Cerebellar nuclear complex (tissue), 1 donor: Measurements from ENCODE around the gene IFNK.

ENCODE experiments used
- DNase-seq, 2 experiments: peaks; one replicate each; lab custom pipeline; 2025; lab: John Stamatoyannopoulos, UW

Gene IFNK

DNA sequence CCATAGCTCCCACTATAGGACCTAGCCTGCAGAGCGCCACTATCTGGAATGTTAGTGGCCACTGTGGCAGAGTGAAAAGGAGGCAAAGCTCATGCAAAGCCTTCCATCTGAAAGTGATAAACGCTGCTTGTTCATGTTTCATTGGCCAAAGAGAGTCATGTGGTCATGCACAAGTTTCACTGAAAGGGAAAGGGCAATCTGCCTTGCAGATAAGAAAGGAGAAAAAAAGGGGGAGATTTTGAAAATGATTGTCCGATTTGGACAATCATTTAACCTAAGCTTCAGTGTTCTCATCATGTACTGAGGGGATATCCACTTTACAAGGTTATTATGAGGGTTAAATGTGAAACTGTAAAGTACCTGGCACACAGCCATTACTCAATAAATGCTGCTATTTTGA, 14.6 kb downstream of the IFNK start:
- DNase-seq = no peak

DNA sequence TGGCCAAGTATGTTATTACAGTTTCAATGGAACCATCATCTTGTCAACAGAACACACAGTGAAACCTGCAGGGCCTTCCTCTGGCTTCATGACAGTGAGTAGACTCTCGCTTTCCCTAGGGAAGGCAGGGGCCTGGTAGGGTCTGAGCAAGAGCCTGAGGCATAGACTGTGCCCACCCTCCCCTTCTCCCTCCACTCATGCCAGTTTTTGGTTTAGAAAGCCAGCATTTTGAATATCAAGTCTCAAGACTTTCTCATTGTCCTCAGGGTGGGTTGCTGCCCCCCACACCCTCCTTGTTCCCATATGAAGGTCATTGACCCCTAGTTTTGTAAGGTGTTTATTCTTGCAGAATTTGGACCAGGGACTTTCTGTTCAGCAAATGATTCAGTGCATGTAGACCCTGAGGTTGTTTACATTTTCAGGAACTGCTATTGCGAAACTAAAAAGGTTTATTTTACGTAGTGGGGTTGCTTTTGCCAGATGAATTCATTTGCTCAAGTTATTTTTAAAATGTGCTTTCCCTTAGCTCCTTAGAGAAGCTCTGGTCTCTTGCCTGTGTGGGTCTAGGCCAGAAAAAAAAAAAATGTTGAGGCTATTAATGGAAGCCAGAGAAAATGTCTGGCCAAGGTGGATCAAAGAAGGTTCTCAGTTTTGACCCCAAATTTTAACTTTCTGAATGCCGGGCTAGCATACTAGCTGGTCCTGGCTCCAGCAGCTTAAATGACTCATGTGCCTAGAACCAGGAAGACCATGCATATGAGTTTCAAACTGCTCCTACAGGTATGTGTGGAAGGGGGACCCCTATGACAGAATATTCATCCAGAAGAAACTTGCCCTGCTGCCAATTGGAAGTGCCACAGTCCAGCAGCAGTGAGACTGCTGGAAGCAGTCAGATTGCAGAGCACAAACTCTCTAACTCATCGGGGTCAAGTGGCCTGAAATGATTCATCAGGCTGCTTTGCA, 15.7 kb downstream of the IFNK start:
- no peak for DNase-seq

GRCh38 chr9:27540502-27540901, 16.4 kb downstream of the IFNK start:
- no peak for DNase-seq

DNA sequence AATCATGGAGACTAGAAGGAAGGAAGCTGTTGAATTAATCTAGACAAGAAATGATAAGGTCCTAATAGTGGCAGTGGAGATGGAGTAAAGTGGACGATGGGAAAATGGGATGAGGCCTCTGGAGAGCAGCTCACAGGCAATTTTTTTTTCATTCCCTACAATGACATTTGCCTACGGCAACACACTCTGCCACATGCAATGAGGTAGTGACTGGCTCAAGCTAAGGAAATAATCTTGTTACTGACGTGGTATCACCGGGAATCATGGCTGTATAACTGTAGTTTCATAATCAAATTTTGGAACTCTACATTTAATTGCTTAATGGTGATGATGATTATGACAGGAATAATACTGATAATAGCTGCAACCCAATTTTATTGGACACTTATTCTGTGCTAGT, 17.6 kb downstream of the IFNK start:
- DNase-seq = no peak

GRCh38 chr9:27542508-27542907, 18.4 kb downstream of the IFNK start:
- no peak for DNase-seq

DNA sequence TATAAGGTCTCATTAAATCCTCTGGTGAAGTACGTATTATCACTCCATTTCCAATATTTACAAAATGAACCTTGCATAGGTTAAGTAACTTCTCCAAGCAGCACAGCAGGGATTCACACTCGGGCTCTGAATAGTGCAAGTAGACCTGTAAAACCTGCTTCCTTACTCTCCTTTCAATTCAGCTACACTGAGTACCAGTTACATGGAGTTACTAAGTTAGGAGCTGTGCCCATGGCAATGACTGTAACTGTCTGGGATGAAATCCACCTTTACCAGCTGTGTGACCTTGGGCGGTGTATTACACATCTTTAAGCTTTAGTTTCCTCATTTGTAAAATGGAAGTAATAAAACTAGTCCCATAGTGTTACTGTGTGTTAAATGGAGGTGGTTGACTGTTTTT, 21.4 kb downstream of the IFNK start:
- no peak for DNase-seq

DNA sequence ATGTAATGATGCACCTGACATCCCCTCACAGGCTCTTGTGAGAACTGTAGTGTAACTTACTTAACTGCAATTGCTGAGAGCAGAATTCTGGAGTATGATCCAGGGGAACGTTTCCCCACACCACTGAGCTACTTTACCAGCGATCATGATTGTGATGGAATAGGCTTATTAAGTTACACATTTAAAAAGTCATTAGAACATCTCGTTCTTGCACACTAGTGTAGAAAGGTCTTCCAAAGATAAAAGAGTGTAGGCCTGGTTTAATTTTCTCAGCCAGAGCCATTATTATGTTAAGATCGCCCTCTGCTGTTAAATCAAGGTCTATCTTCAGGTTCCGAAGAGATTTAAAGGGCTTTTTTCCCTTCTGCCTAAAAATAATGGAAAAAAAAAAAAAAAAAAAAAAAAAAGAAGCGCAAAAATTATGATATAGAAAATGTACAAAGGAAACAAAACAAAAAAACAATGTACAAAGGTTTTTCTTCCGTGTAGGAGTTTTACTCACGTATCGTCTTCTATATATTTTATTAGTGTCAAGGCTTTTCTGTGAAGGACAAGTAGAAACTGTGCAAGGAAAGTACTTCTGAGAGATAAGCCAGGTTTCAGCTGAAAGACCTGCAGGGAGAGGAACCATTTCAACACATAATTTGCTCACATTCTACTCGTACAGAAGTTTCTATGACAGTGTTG, 24.1 kb downstream of the IFNK start:
- no peak for DNase-seq

DNA sequence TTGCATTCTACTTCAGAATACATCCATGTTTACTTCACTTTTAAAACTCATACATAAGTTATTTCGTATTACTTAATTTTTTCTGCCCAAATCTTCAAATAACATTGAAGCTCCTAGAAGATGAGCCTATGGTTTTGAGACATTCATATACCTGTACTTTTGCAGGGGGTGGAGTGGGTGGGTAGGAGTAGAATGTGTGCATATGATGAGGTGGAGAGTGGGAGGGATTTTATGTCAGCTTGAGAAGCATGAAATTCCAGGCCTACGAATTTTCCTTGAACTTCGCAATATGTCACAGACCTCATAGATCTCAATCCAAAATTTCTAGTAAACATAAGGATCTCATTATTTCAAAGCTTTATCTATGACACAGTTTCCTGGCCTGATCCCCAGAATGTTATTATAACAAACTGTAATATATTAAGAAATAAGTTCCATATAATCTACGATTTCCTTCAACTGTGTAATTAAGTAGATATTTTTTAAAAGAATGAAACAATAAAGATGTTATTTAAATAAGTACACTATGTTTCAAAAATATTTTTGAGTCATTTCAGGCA, 25.2 kb downstream of the IFNK start:
- DNase-seq = no peak

DNA sequence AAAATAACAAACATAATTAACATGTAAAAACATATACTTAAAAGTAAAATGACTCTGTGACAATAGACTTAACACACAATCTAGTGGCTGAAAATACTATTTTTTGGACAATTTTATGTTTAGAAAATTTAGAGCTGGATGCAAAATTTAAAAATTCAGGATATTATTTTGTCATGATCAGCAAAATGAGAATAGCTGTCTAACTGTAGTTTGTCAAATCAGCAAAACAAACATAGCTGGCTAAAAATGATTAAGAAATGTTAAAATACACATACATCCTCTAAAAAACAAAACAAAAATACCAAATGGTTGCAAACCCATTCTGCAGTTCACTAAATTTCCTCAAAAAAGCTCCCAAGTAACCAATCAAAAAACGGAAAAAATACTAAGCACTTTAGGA, 30.6 kb downstream of the IFNK start:
- no peak for DNase-seq

DNA sequence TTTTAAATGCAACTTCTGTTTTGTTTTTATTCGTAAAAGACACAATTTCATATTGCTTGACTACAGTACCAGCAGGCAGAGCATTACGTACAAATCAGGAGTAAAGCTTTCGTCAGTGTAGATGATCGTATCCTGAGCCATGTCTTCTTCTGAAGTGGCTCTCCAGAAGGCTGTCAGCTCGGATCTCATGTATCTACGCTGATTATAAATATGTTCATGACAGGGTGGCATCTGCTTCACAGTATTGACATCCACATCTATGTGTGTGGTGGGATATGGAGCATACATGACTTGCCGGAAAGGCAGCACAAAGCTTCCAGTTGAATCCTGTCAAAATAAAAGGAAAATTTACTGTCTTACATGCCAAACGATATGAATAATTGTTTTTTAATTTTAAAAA, 32.4 kb downstream of the IFNK start:
- no peak for DNase-seq

GRCh38 chr9:27558307-27558706, 34.2 kb downstream of the IFNK start:
- DNase-seq = no peak

DNA sequence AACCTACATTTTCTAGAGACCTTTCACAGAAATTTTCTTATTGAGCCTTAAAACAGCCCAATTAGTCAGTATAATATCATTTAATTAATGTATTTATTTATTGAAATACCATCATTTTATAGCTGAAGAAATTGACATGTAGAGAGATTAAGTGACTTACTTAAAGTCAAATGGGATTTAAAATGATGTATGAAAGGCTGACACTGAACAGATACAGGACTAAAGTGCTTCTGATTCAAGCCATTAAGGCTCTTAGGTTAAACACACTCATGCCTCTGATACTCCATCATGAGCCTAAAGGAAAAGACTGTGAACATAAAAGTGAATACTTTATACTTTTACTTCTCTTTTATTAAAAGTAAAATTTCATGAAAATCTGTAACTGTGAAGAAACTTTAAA, 36.4 kb downstream of the IFNK start:
- no peak for DNase-seq

DNA sequence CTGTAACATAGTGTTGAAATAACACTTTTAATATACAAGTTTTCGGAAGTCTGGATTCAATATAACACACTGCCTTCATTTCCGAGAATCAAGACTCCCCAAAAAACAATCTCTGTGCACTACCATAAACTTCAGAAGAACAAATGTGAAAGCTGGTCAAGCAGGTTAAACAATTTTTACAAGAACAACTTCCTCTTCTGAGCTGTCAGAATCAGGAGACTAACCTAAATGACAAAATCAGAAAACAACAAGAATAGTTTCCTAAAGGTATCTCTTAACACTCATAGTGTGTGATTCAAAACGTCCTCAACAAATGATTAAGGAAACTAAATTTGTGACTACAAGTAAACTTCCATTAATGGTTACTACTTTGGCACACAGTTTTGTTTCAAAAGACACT, 37.6 kb downstream of the IFNK start:
- no peak for DNase-seq

DNA sequence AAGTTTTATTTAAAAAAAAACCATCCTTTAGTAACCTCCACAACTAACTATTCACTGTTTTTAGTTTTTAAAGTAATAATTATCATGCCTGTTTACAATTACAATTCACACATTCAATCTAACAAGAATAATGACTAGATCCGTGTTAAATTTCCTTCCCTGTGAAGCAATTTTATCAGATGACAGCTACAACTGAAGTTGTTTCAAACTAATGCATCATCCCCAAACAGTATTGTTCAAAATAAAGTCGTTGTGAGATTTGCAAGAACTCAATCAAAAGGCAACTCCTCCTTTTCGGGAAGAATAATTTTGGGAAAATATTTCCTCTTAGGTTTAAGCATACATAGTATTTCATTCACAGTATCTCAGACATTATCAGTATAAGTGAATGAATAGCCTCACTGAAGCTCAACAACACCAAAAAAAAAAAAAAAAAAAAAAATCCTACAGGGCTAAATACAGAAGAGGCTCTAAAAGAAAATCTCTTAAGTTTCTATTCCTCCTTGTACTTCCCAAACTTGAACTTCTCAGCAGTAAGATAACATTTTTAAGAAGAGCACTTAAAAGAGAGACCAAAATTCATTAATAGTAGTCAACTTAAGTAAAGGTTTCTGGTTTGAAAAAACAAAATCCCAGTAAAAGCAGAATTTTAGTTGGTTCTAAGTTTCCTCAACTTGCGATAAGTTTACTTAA, 39.8 kb downstream of the IFNK start:
- no peak for DNase-seq

DNA sequence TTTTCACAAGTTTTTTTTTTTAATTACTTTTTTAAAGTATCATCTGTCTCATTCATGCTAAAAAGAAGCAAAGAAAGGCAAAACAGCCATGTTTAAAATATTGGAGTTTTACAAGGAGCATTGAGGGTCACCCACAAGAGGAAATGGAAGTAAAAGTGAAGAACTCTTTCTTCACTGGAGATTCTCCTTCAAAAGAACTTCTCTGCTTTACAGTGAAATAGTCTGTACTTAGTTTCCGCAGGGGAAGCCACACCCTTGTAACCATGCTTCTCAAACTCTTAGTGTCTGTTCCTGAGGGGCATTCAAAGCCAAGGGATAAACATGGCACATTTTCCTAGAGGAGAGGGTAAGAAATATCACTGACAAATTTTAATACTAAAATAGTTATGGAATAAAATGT, 40.6 kb downstream of the IFNK start:
- no peak for DNase-seq

DNA sequence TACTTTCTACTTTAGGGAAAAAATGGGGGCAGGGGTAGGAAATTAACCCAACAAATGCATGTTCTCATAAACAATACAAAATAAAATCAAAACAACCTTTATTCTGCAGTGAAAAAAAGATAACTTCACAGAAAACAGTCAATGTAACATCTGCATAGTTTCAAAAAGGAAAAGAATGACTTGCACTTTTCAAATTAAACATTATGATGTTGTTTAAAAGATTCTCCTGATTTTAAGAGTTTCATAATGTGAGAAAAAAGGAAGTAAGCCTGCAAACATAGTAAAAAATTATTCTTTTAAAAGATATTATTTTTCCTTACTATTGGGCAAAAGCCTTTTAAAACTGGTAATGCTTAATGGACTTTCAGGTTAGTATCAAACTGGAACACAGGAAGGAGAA, 41.6 kb downstream of the IFNK start:
- no peak for DNase-seq

DNA sequence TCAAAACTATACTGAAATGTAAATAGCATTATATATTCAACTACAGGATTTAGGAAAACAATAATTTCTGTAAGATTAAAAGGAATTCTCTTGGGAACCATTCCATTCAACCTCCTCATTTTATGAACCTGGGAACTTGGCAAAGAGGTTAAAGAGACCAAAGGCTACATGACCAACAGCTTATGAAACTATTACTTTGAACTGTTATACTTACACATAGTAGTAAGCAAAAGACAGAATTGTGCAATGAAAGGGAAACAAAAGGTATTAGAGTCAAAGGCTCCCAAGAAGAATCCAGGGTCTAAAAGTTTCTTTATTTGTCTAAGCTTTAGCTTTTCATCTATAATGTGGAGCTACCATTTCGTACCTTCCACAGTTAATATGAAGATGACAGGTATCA, 42.0 kb downstream of the IFNK start:
- DNase-seq = no peak

DNA sequence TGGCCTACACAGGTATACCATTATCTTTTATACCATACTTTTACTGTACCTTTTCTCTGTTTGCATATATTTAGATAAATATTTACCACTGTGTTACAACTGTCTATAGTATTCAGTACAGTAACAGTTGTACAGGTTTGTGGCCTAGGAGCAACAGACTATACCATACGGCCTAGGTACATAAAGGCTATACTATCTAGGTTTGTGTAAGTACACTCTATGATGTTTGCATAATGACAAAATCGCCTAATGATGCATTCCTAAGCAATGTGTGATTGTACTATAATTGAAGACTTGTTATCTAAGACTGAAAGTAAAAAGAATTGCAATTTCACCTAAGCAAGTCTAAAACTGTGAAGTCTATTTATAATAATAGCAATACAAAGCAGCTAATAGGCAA, 45.3 kb downstream of the IFNK start:
- DNase-seq = no peak

- no peak for DNase-seq
Observed at GRCh38 chr9:27571011-27571410, 46.9 kb downstream of the IFNK start.

- no peak for DNase-seq
Observed at GRCh38 chr9:27572061-27572460, 48.0 kb downstream of the IFNK start.

GRCh38 chr9:27572566-27572917, 48.5 kb downstream of the IFNK start:
- peak in 1 of 2 experiments; percentile 29 for DNase-seq

DNA sequence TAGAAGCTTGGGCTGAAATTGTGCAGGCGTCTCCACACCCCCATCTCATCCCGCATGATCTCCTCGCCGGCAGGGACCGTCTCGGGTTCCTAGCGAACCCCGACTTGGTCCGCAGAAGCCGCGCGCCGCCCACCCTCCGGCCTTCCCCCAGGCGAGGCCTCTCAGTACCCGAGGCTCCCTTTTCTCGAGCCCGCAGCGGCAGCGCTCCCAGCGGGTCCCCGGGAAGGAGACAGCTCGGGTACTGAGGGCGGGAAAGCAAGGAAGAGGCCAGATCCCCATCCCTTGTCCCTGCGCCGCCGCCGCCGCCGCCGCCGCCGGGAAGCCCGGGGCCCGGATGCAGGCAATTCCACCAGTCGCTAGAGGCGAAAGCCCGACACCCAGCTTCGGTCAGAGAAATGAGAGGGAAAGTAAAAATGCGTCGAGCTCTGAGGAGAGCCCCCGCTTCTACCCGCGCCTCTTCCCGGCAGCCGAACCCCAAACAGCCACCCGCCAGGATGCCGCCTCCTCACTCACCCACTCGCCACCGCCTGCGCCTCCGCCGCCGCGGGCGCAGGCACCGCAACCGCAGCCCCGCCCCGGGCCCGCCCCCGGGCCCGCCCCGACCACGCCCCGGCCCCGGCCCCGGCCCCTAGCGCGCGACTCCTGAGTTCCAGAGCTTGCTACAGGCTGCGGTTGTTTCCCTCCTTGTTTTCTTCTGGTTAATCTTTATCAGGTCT, 49.0 kb downstream of the IFNK start, which contains the start of gene C9orf72:
Gene C9orf72, minus strand, starts transcription at position 564 of the 716 bp plus-strand sequence. CDS start 6,361 bp downstream, outside the sequence.
- DNase-seq = peak in 1 of 2 experiments; percentile 64
